ENCODE data around the gene BANP.
"Not testable (repeated sequence)": the region's sequence is repeated elsewhere in the genome, so short reads cannot be mapped to it uniquely, and the experiment has no call there.

BANP gene

DNA sequence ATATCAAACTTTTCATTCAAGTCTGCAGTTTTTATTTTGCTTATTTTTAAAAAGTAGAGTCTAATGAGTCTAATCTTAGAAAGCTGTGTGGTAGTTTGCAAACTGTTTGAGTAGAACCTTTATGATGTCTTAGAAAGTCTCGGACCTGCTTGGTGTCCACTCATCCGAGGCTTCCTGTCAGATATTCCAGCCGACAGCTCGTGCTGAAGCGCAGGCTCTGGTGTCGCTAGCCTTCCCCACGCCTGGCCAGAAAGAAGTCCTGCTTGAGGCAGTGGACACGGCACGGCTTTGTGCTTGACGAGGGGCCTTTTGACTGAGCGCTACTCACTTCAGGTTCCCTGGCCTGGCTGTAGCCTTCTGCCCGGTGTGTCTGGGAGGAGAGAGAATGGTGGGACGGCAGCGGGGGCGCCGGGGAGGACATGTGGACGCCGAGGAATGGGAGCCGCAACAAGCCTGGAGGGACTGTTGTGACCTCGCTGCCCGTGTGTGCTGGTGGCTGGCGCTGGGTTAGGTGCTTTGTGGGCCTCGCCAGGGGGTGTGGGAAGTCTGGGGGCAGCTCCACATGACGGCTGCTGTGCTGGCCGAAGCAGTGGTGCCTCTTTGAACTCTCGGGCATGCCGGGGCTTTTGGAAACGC is 33.5 kb downstream of the BANP start:
- no peak for DNase-seq (ENCODE audit: extremely low spot score)
- ChIA-PET POLR2A (no interaction called here), CTCF (no interaction called here)
- TF ChIP-seq FOXA1 (IDR thresholded peaks at IDR 0.05) (no peak), ZNF384 (IDR thresholded peaks at IDR 0.05) (no peak), CTBP1 (IDR thresholded peaks at IDR 0.05; ENCODE audit: borderline replicate concordance) (no peak), SP1 (IDR thresholded peaks at IDR 0.05) (no peak), TARDBP (IDR thresholded peaks at IDR 0.05) (no peak), ARNT (IDR thresholded peaks at IDR 0.05) (no peak), FOXM1 (IDR thresholded peaks at IDR 0.05; ENCODE audit: borderline replicate concordance) (no peak), FOXK2 (IDR thresholded peaks at IDR 0.05) (no peak), SUZ12 (IDR thresholded peaks at IDR 0.05) (no peak), BHLHE40 (IDR thresholded peaks at IDR 0.05; ENCODE audit: borderline replicate concordance) (no peak), NFRKB (IDR thresholded peaks at IDR 0.05) (no peak), L3MBTL2 (conservative IDR thresholded peaks at IDR 0.05) (no peak), HDGF (IDR thresholded peaks at IDR 0.05; ENCODE audit: borderline replicate concordance) (no peak), LEF1 (IDR thresholded peaks at IDR 0.05; ENCODE audit: borderline replicate concordance) (no peak), ELF4 (IDR thresholded peaks at IDR 0.05) (no peak)
- TF ChIP-seq, protein P1, sequence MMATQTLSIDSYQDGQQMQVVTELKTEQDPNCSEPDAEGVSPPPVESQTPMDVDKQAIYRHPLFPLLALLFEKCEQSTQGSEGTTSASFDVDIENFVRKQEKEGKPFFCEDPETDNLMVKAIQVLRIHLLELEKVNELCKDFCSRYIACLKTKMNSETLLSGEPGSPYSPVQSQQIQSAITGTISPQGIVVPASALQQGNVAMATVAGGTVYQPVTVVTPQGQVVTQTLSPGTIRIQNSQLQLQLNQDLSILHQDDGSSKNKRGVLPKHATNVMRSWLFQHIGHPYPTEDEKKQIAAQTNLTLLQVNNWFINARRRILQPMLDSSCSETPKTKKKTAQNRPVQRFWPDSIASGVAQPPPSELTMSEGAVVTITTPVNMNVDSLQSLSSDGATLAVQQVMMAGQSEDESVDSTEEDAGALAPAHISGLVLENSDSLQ (IDR thresholded peaks at IDR 0.05), result no peak

GRCh38 chr16:87985493-87985892 is 34.3 kb downstream of the BANP start:
- CTCF ChIA-PET; DNase-seq (ENCODE audit: extremely low spot score); POLR2A ChIA-PET: not testable (repeated sequence)

DNA sequence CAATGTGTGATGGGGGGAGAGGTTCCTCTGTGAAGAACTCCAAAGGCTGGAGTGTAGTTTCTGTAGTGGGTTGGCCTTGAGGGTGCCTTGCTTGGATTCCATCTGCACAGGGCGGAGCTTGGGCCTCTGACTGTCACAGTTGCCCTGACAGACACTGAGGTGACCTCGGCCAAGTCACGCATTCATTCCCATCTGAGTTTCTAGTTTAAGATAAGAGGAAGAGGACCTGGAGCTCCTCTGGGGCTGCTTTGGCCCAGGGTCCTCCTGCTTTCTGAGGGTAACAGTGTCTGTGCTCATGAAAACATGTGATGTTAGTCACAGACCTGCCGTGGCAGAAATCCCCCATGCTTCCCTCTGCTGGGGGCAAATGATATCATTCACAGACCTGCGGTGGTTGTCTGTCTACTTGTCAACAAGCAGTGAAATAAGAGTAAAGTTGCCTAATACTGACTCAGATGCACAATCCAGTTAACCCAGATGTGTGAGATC is 35.2 kb downstream of the BANP start:
- DNase-seq (ENCODE audit: extremely low spot score); POLR2A ChIA-PET; CTCF ChIA-PET: not testable (repeated sequence)

- CTCF ChIA-PET; POLR2A ChIA-PET; DNase-seq (ENCODE audit: extremely low spot score): not testable (repeated sequence)
Observed at GRCh38 chr16:87988596-87988995, 37.4 kb downstream of the BANP start.

GRCh38 chr16:87990254-87990653 is 39.0 kb downstream of the BANP start:
- CTCF ChIA-PET; DNase-seq (ENCODE audit: extremely low spot score); POLR2A ChIA-PET: not testable (repeated sequence)

DNA sequence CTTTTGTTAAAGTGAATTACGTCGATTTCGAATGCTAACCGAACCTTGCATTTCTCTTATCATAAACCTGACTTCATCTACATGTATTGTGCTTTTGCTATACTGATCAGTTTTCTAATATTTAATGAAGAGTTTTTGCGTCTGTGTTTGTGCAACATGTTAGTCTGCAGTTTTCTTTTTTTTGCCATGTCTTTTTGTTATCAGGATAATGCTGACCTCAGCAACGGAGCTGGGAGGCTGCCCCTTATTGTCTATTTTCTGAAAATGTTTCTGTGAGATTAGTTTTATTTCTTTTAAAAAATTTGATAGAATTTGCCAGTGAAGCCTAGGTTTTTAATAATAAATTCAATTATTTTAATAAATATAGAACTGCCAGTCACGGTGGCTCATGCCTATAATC is 40.9 kb downstream of the BANP start:
- DNase-seq (ENCODE audit: extremely low spot score); POLR2A ChIA-PET; CTCF ChIA-PET: not testable (repeated sequence)

GRCh38 chr16:87993901-87994300 is 42.7 kb downstream of the BANP start:
- POLR2A ChIA-PET, result no interaction called here
- DNase-seq (ENCODE audit: extremely low spot score), result no peak
- TF ChIP-seq, protein P1 (IDR thresholded peaks at IDR 0.05), result no peak
- no peak for TF ChIP-seq FOXM1 (IDR thresholded peaks at IDR 0.05; ENCODE audit: borderline replicate concordance)
- no peak for TF ChIP-seq LEF1 (IDR thresholded peaks at IDR 0.05; ENCODE audit: borderline replicate concordance)
- TF ChIP-seq ARNT (IDR thresholded peaks at IDR 0.05), result no peak
- TF ChIP-seq HDGF (IDR thresholded peaks at IDR 0.05; ENCODE audit: borderline replicate concordance), result no peak
- no peak for TF ChIP-seq BHLHE40 (IDR thresholded peaks at IDR 0.05; ENCODE audit: borderline replicate concordance)
- TF ChIP-seq ELF4 (IDR thresholded peaks at IDR 0.05), result no peak
- TF ChIP-seq L3MBTL2 (conservative IDR thresholded peaks at IDR 0.05), result no peak
- TF ChIP-seq FOXA1 (IDR thresholded peaks at IDR 0.05), result no peak
- CTCF ChIA-PET, result no interaction called here

GRCh38 chr16:87995644-87996043 is 44.4 kb downstream of the BANP start:
- DNase-seq (ENCODE audit: extremely low spot score), result no peak
- TF ChIP-seq HDGF (IDR thresholded peaks at IDR 0.05; ENCODE audit: borderline replicate concordance) (no peak), FOXM1 (IDR thresholded peaks at IDR 0.05; ENCODE audit: borderline replicate concordance) (no peak), FOXA1 (IDR thresholded peaks at IDR 0.05) (no peak), CTBP1 (IDR thresholded peaks at IDR 0.05; ENCODE audit: borderline replicate concordance) (no peak), BHLHE40 (IDR thresholded peaks at IDR 0.05; ENCODE audit: borderline replicate concordance) (no peak), SP1 (IDR thresholded peaks at IDR 0.05) (no peak), ELF4 (IDR thresholded peaks at IDR 0.05) (no peak), ARNT (IDR thresholded peaks at IDR 0.05) (no peak), FOXK2 (IDR thresholded peaks at IDR 0.05) (no peak), SUZ12 (IDR thresholded peaks at IDR 0.05) (no peak), LEF1 (IDR thresholded peaks at IDR 0.05; ENCODE audit: borderline replicate concordance) (no peak), L3MBTL2 (conservative IDR thresholded peaks at IDR 0.05) (no peak), ZNF384 (IDR thresholded peaks at IDR 0.05) (no peak), TARDBP (IDR thresholded peaks at IDR 0.05) (no peak), NFRKB (IDR thresholded peaks at IDR 0.05) (no peak)
- TF ChIP-seq, protein P1 (IDR thresholded peaks at IDR 0.05), result no peak
- CTCF ChIA-PET, result no interaction called here
- POLR2A ChIA-PET, result no interaction called here

All from HEK293T (cell line).